ENCODE results near the gene TNRC6C.
A peak's percentile ranks its signal among the peaks of the same experiment; 100 is the strongest.

The TNRC6C gene

GRCh38 chr17:77957857-77958715, at the start of gene TNRC6C:
Gene TNRC6C (plus strand): TSS chr17:77958703. CDS start chr17:78004207, 45,504 bp downstream.
- Histone ChIP-seq H3K9me3 (ENCODE audit: low read length) (no peaks in the 10 kb centered on the region), H3K4me1 (ENCODE audit: insufficient read depth, low read length) (peaks cover 29% of the 10 kb centered on the region), H2AFZ (ENCODE audit: low read depth, low read length) (peak within 1 kb of the TSS; percentile 57), H3K27me3 (ENCODE audit: insufficient read depth, low read length) (peaks cover 23% of the 10 kb centered on the region), H3K36me3 (ENCODE audit: insufficient read depth, low read length) (no peaks in the 10 kb centered on the region), H3K4me3 (ENCODE audit: low read length) (peak within 1 kb of the TSS; percentile 83)

- no peak overlapping the region for H3K4me3 ChIP-seq (ENCODE audit: low read length)
- peaks cover 8% of the 10 kb centered on the region for H3K27me3 ChIP-seq (ENCODE audit: insufficient read depth, low read length)
- H3K36me3 ChIP-seq (ENCODE audit: insufficient read depth, low read length) = no peaks in the 10 kb centered on the region
- no peaks in the 10 kb centered on the region for H3K4me1 ChIP-seq (ENCODE audit: insufficient read depth, low read length)
- H3K9me3 ChIP-seq (ENCODE audit: low read length) = no peaks in the 10 kb centered on the region
- no peak overlapping the region for H2AFZ ChIP-seq (ENCODE audit: low read depth, low read length)
These were observed 49.3 kb upstream of the TNRC6C start for GRCh38 chr17:77909236-77909635.

- peaks cover 12% of the 10 kb centered on the region for H3K27me3 ChIP-seq (ENCODE audit: insufficient read depth, low read length)
- no peaks in the 10 kb centered on the region for H3K9me3 ChIP-seq (ENCODE audit: low read length)
- H2AFZ ChIP-seq (ENCODE audit: low read depth, low read length) = no peak overlapping the region
- no peaks in the 10 kb centered on the region for H3K4me1 ChIP-seq (ENCODE audit: insufficient read depth, low read length)
- H3K4me3 ChIP-seq (ENCODE audit: low read length) = no peak overlapping the region
- no peaks in the 10 kb centered on the region for H3K36me3 ChIP-seq (ENCODE audit: insufficient read depth, low read length)
These were observed 48.7 kb upstream of the TNRC6C start for GRCh38 chr17:77909816-77910215.

GRCh38 chr17:77914385-77915254, 43.9 kb upstream of the TNRC6C start:
- Histone ChIP-seq H3K4me1 (ENCODE audit: insufficient read depth, low read length) (no peaks in the 10 kb centered on the region), H3K36me3 (ENCODE audit: insufficient read depth, low read length) (no peaks in the 10 kb centered on the region), H3K27me3 (ENCODE audit: insufficient read depth, low read length) (peaks cover 17% of the 10 kb centered on the region), H2AFZ (ENCODE audit: low read depth, low read length) (no peak overlapping the region), H3K4me3 (ENCODE audit: low read length) (no peak overlapping the region), H3K9me3 (ENCODE audit: low read length) (no peaks in the 10 kb centered on the region)

GRCh38 chr17:77915594-77916021, 42.9 kb upstream of the TNRC6C start:
- no peaks in the 10 kb centered on the region for H3K36me3 ChIP-seq (ENCODE audit: insufficient read depth, low read length)
- no peak overlapping the region for H3K4me3 ChIP-seq (ENCODE audit: low read length)
- peaks cover 17% of the 10 kb centered on the region for H3K27me3 ChIP-seq (ENCODE audit: insufficient read depth, low read length)
- no peak overlapping the region for H2AFZ ChIP-seq (ENCODE audit: low read depth, low read length)
- no peaks in the 10 kb centered on the region for H3K9me3 ChIP-seq (ENCODE audit: low read length)
- H3K4me1 ChIP-seq (ENCODE audit: insufficient read depth, low read length) = no peaks in the 10 kb centered on the region

- Histone ChIP-seq H3K9me3 (ENCODE audit: low read length) (no peaks in the 10 kb centered on the region), H3K27me3 (ENCODE audit: insufficient read depth, low read length) (peaks cover 17% of the 10 kb centered on the region), H3K4me1 (ENCODE audit: insufficient read depth, low read length) (no peaks in the 10 kb centered on the region), H2AFZ (ENCODE audit: low read depth, low read length) (no peak overlapping the region), H3K36me3 (ENCODE audit: insufficient read depth, low read length) (no peaks in the 10 kb centered on the region), H3K4me3 (ENCODE audit: low read length) (no peak overlapping the region)
These were observed 42.2 kb upstream of the TNRC6C start for GRCh38 chr17:77916264-77916663.

- Histone ChIP-seq H3K36me3 (ENCODE audit: insufficient read depth, low read length) (no peaks in the 10 kb centered on the region), H3K27me3 (ENCODE audit: insufficient read depth, low read length) (peaks cover 17% of the 10 kb centered on the region), H3K4me3 (ENCODE audit: low read length) (no peak overlapping the region), H3K4me1 (ENCODE audit: insufficient read depth, low read length) (no peaks in the 10 kb centered on the region), H3K9me3 (ENCODE audit: low read length) (no peaks in the 10 kb centered on the region), H2AFZ (ENCODE audit: low read depth, low read length) (no peak overlapping the region)
These were observed 41.6 kb upstream of the TNRC6C start for GRCh38 chr17:77916703-77917481.

GRCh38 chr17:77919276-77919675, 39.2 kb upstream of the TNRC6C start:
- Histone ChIP-seq H3K4me3 (ENCODE audit: low read length) (no peak overlapping the region), H2AFZ (ENCODE audit: low read depth, low read length) (no peak overlapping the region), H3K27me3 (ENCODE audit: insufficient read depth, low read length) (peaks cover 17% of the 10 kb centered on the region), H3K36me3 (ENCODE audit: insufficient read depth, low read length) (no peaks in the 10 kb centered on the region), H3K9me3 (ENCODE audit: low read length) (no peaks in the 10 kb centered on the region), H3K4me1 (ENCODE audit: insufficient read depth, low read length) (peaks cover 6% of the 10 kb centered on the region)

GRCh38 chr17:77923135-77923534, 35.4 kb upstream of the TNRC6C start:
- no peaks in the 10 kb centered on the region for H3K9me3 ChIP-seq (ENCODE audit: low read length)
- no peak overlapping the region for H2AFZ ChIP-seq (ENCODE audit: low read depth, low read length)
- H3K36me3 ChIP-seq (ENCODE audit: insufficient read depth, low read length) = no peaks in the 10 kb centered on the region
- no peak overlapping the region for H3K4me3 ChIP-seq (ENCODE audit: low read length)
- H3K4me1 ChIP-seq (ENCODE audit: insufficient read depth, low read length) = peaks cover 21% of the 10 kb centered on the region
- H3K27me3 ChIP-seq (ENCODE audit: insufficient read depth, low read length) = no peaks in the 10 kb centered on the region

GRCh38 chr17:77923776-77924513, 34.6 kb upstream of the TNRC6C start:
- Histone ChIP-seq H3K9me3 (ENCODE audit: low read length) (no peaks in the 10 kb centered on the region), H3K4me3 (ENCODE audit: low read length) (no peak overlapping the region), H3K4me1 (ENCODE audit: insufficient read depth, low read length) (peaks cover 21% of the 10 kb centered on the region), H3K27me3 (ENCODE audit: insufficient read depth, low read length) (no peaks in the 10 kb centered on the region), H2AFZ (ENCODE audit: low read depth, low read length) (no peak overlapping the region), H3K36me3 (ENCODE audit: insufficient read depth, low read length) (no peaks in the 10 kb centered on the region)

- peaks cover 21% of the 10 kb centered on the region for H3K4me1 ChIP-seq (ENCODE audit: insufficient read depth, low read length)
- H3K9me3 ChIP-seq (ENCODE audit: low read length) = no peaks in the 10 kb centered on the region
- H3K4me3 ChIP-seq (ENCODE audit: low read length) = no peak overlapping the region
- H2AFZ ChIP-seq (ENCODE audit: low read depth, low read length) = no peak overlapping the region
- no peaks in the 10 kb centered on the region for H3K27me3 ChIP-seq (ENCODE audit: insufficient read depth, low read length)
- H3K36me3 ChIP-seq (ENCODE audit: insufficient read depth, low read length) = no peaks in the 10 kb centered on the region
These were observed 33.7 kb upstream of the TNRC6C start for GRCh38 chr17:77924757-77925336.

Measured in neuron (in vitro differentiated cells).